Measurements from ENCODE around the gene NRBP1. TPM values are rescaled to one million over a fixed set of nuclear protein-coding genes. Genes with fewer than 3 reads are reported as not detected.

The NRBP1 gene
- total and polyA plus RNA-seq, 9 of the 15 experiments (the other 6 are each of a cell fraction or from before 2014, with no cell fraction given) = 2.9 to 84.5 (median 36.9) TPM

DNA sequence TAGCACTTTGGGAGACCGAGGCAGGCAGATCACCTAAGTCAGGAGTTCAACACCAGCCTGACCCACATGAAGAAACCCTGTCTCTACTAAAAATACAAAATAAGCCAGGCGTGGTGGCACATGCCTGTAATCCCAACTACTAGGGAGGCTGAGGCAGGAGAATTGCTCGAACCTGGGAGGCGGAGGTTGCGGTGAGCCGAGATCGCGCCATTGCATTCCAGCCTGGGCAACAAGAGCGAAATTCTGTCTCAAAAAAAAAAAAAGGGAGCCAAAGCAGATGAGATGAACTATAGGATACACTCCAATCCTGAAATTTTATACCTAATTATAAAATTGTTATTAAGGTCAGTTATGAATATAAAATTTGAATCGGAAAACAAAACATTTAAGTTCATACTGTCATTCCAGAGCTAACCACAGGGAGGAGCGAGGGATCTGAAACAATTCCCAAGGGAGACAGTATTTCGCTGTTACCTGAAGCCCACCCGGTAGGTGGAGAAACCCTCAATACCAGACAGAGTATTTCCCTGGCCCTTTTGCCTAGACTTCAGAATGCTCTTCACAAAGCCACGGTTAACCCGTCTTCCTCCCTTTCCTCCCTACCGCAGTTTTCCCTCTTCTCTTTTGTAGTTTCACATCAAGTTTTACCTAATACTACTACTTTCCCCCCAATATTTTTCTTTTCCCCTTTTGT lies 20.5 kb upstream of the NRBP1 start (continued):
- TF ChIP-seq, protein P1, sequence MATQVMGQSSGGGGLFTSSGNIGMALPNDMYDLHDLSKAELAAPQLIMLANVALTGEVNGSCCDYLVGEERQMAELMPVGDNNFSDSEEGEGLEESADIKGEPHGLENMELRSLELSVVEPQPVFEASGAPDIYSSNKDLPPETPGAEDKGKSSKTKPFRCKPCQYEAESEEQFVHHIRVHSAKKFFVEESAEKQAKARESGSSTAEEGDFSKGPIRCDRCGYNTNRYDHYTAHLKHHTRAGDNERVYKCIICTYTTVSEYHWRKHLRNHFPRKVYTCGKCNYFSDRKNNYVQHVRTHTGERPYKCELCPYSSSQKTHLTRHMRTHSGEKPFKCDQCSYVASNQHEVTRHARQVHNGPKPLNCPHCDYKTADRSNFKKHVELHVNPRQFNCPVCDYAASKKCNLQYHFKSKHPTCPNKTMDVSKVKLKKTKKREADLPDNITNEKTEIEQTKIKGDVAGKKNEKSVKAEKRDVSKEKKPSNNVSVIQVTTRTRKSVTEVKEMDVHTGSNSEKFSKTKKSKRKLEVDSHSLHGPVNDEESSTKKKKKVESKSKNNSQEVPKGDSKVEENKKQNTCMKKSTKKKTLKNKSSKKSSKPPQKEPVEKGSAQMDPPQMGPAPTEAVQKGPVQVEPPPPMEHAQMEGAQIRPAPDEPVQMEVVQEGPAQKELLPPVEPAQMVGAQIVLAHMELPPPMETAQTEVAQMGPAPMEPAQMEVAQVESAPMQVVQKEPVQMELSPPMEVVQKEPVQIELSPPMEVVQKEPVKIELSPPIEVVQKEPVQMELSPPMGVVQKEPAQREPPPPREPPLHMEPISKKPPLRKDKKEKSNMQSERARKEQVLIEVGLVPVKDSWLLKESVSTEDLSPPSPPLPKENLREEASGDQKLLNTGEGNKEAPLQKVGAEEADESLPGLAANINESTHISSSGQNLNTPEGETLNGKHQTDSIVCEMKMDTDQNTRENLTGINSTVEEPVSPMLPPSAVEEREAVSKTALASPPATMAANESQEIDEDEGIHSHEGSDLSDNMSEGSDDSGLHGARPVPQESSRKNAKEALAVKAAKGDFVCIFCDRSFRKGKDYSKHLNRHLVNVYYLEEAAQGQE (IDR thresholded peaks at IDR 0.05; ENCODE audit: borderline replicate concordance) = peak; percentile 70; the same call in 1 of the 2 replicates
- TF ChIP-seq, protein P1 (CRISPR knock-in tag; IDR thresholded peaks at IDR 0.05; ENCODE audit: low read depth) = no peak
- TF ChIP-seq HNRNPL (IDR thresholded peaks at IDR 0.05; ENCODE audit: low read depth, low read length) (no peak), FOXK1 (CRISPR knock-in tag; IDR thresholded peaks at IDR 0.05; ENCODE audit: borderline replicate concordance) (0 out of 2 replicates have a peak, but pooled peaks have one; percentile 40), DEAF1 (CRISPR knock-in tag; IDR thresholded peaks at IDR 0.05) (0 out of 2 replicates have a peak, but pooled peaks have one; percentile 13)

Measured in K562 (cell line).